Suprapubic skin (tissue), 4 donors: ENCODE measurements around the gene IRX1. TPM values are rescaled to one million over a fixed set of nuclear protein-coding genes. Genes with fewer than 3 reads are reported as not detected.

Experiments
- DNase-seq, 2 donors: peaks; one replicate each; pipeline ENCODE4 v3.0.0-alpha.2; 2019; ENCODE audit warnings: low spot score in 2 of 2
- H3K27ac ChIP-seq: fragments of 200-600 bp; sonication (generic); one replicate; pipeline ENCODE4 v1.5.1; 2019
- H3K27me3 ChIP-seq: fragments of 200-600 bp; sonication (generic); one replicate; pipeline ENCODE4 v1.5.1; 2019
- H3K36me3 ChIP-seq: fragments of 200-600 bp; sonication (generic); one replicate; pipeline ENCODE4 v1.5.1; 2019
- H3K4me1 ChIP-seq: fragments of 200-600 bp; sonication (generic); one replicate; pipeline ENCODE4 v1.5.1; 2019
- H3K4me3 ChIP-seq: fragments of 200-600 bp; sonication (generic); one replicate; pipeline ENCODE4 v1.5.1; 2019; ENCODE audit warnings: mild to moderate bottlenecking
- H3K9me3 ChIP-seq: fragments of 200-600 bp; sonication (generic); one replicate; pipeline ENCODE4 v1.5.1; 2019
- CTCF ChIP-seq, 2 donors: fragments of 200-600 bp in 1 of 2; fragments of 450-650 bp in 1 of 2; sonication (generic) in 1 of 2; IDR thresholded peaks; one replicate each; pipeline ENCODE4 v1.5.1; 2016 to 2019; ENCODE audit warnings: antibody characterized with exemption in 2 of 2, mild to moderate bottlenecking in 1 of 2, moderate library complexity in 1 of 2
- EP300 ChIP-seq: sonication (generic); formaldehyde crosslinking; IDR thresholded peaks from one replicate; pipeline ENCODE4 v1.6.1; 2017; ENCODE audit warnings: antibody characterized with exemption
- POLR2A ChIP-seq, 2 donors: fragments of 450-650 bp; IDR thresholded peaks; one replicate each; pipeline ENCODE4 v1.6.1; 2017; ENCODE audit warnings: antibody characterized with exemption in 2 of 2, mild to moderate bottlenecking in 2 of 2, moderate library complexity in 2 of 2
- POLR2AphosphoS5 ChIP-seq, 3 donors: sonication (generic); formaldehyde crosslinking; IDR thresholded peaks; one replicate each; pipeline ENCODE4 v1.6.1; 2017; ENCODE audit warnings: antibody characterized with exemption in 3 of 3
- WGBS: methylation state at CpG from one replicate; pipeline ENCODE4 v1.1.5; 2018; 5-methylcytosine and 5-hydroxymethylcytosine counted together
- total RNA-seq, 4 donors: library from RNA; depleted of rRNA; stranded (reverse); fragments of >200 nt; gene quantifications; one replicate each; pipeline ENCODE4 v1.1.0, GENCODE V29; 2016

Gene IRX1
- total RNA-seq, 4 donors from 2014 or later, result 4.2 to 7.9 (median 6.3) TPM

- 58% methylated on average over 4 of the region's 8 CpGs for WGBS
- H3K27ac ChIP-seq, result no peak overlapping the region
- no peak for DNase-seq
- TF ChIP-seq POLR2AphosphoS5 (IDR thresholded peaks at IDR 0.05) (no peak), EP300 (no peak), POLR2A (IDR thresholded peaks at IDR 0.05) (no peak), CTCF (IDR thresholded peaks at IDR 0.05) (no peak)
- no peaks in the 10 kb centered on the region for H3K27me3 ChIP-seq
- H3K4me1 ChIP-seq, result no peaks in the 10 kb centered on the region
- no peaks in the 10 kb centered on the region for H3K36me3 ChIP-seq
- H3K4me3 ChIP-seq, result no peak overlapping the region
- peaks cover 3% of the 10 kb centered on the region for H3K9me3 ChIP-seq
These were observed 43.5 kb downstream of the IRX1 start for GRCh38 chr5:3639175-3639574.

DNA sequence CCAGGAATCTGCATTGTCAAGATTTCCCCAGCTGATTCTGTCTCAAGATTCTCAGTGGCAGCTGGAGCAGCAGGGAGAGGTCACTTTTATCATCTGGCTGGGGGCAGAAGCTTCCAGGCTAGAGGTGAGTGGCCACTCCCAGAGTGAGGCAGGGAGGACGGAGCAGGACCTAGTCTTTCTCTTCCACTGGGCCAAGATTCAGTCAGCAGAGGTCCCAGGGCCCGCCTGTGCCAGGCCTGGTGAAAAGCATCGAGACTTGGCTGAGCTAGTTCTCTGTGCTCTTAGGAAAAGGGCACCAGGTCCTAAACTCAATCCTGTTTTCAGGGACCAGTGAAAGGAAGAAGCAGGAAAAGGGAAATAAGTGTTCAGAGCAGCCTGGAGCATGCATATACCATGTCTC lies 46.6 kb downstream of the IRX1 start:
- Histone ChIP-seq H3K4me1 (no peaks in the 10 kb centered on the region), H3K27me3 (no peaks in the 10 kb centered on the region), H3K9me3 (no peaks in the 10 kb centered on the region), H3K27ac (no peak overlapping the region), H3K4me3 (no peak overlapping the region), H3K36me3 (no peaks in the 10 kb centered on the region)
- no peak for DNase-seq
- WGBS, result 76% methylated on average over 3 of the region's 3 CpGs
- TF ChIP-seq POLR2AphosphoS5 (IDR thresholded peaks at IDR 0.05) (no peak), EP300 (no peak), POLR2A (IDR thresholded peaks at IDR 0.05) (no peak), CTCF (IDR thresholded peaks at IDR 0.05) (no peak)

- DNase-seq, result no peak
- no peaks in the 10 kb centered on the region for H3K36me3 ChIP-seq
- H3K4me3 ChIP-seq, result no peak overlapping the region
- peaks cover 7% of the 10 kb centered on the region for H3K27me3 ChIP-seq
- TF ChIP-seq POLR2AphosphoS5 (IDR thresholded peaks at IDR 0.05) (no peak), EP300 (no peak), POLR2A (IDR thresholded peaks at IDR 0.05) (no peak), CTCF (IDR thresholded peaks at IDR 0.05) (no peak)
- H3K9me3 ChIP-seq, result no peaks in the 10 kb centered on the region
- no peaks in the 10 kb centered on the region for H3K4me1 ChIP-seq
- WGBS, result 82% methylated on average over 2 of the region's 2 CpGs
- no peak overlapping the region for H3K27ac ChIP-seq
These were observed 54.7 kb downstream of the IRX1 start for GRCh38 chr5:3650320-3650719.

- Histone ChIP-seq H3K9me3 (no peaks in the 10 kb centered on the region), H3K4me1 (no peaks in the 10 kb centered on the region), H3K4me3 (no peak overlapping the region), H3K27ac (no peak overlapping the region), H3K36me3 (no peaks in the 10 kb centered on the region), H3K27me3 (peaks cover 7% of the 10 kb centered on the region)
- WGBS, result 90% methylated on average over 7 of the region's 8 CpGs
- no peak for DNase-seq
- TF ChIP-seq EP300, result no peak
- no peak for TF ChIP-seq POLR2AphosphoS5 (IDR thresholded peaks at IDR 0.05)
- no peak for TF ChIP-seq POLR2A (IDR thresholded peaks at IDR 0.05)
- TF ChIP-seq CTCF (IDR thresholded peaks at IDR 0.05), result no peak
These were observed 55.2 kb downstream of the IRX1 start for GRCh38 chr5:3650868-3651267.
